K562 (cell line): Measurements from ENCODE around the gene HKDC1. TPM values are rescaled to one million over a fixed set of nuclear protein-coding genes. Genes with fewer than 3 reads are reported as not detected.
"Not testable (repeated sequence)": the region's sequence is repeated elsewhere in the genome, so short reads cannot be mapped to it uniquely, and the experiment has no call there.

Source experiments
- ATAC-seq: fragments of 200-7000 bp; cut with Tn5 transposase; 3 replicates; pipeline ENCODE4 v1.9.1; 2020; ENCODE audit warnings: moderate library complexity
- BruUV-seq: library from RNA; stranded (reverse); fragments of 400-500 nt; replicated peaks from 2 replicates; lab custom pipeline; 2021; lab: Mats Ljungman, UMichigan
- CTCF ChIA-PET: fragments of 300-600 bp; formaldehyde crosslinking; extraction: SDS; loops from one replicate; lab custom pipeline; 2021; ENCODE audit warnings: low intra/inter-chr PET ratio; lab: Yijun Ruan, JAX
- POLR2A ChIA-PET: fragments of 300-600, 350-650 bp; sonication (Branson Sonifier 250); formaldehyde crosslinking; extraction: SDS; loops from one replicate; lab custom pipeline; 2021; ENCODE audit warnings: antibody characterized with exemption, inconsistent platforms; lab: Yijun Ruan, JAX
- DNase-seq, 4 experiments: peaks; one replicate each; pipeline versions ENCODE4 v3.0.0 to v3.0.0-alpha.2; 2011 to 2018; ENCODE audit warnings: low spot score in 3 of 4, mixed read lengths in 3 of 4; ENCODE audit errors: extremely low read depth in 1 of 4
- FAIRE-seq: peaks from 2 replicates; lab custom pipeline; 2011; peaks lifted over from hg19 to GRCh38; lab: Jason Lieb, UNC
- H2AFZ ChIP-seq: 2 replicates; pipeline ENCODE4 v1.6.0; 2011; ENCODE audit warnings: low read depth, low read length, control low read depth, inconsistent platforms
- H3K27ac ChIP-seq: fragments of 200-600 bp; 3 replicates; pipeline ENCODE4 v1.8.0; 2011; ENCODE audit warnings: low read depth, mild to moderate bottlenecking, control low read depth, inconsistent platforms, low read length, moderate library complexity, mixed read lengths; ENCODE audit errors: extremely low read depth
- H3K27me3 ChIP-seq, 2 experiments: fragments of 300-600 bp in 1 of 2; 2 replicates in 1 of 2; 3 replicates in 1 of 2; pipeline versions ENCODE4 v1.6.0 to v1.8.0; 2011; ENCODE audit warnings: inconsistent platforms in 2 of 2, low read length in 2 of 2, mild to moderate bottlenecking in 1 of 2, mixed read lengths in 1 of 2, moderate library complexity in 1 of 2; ENCODE audit not compliant: control insufficient read depth in 2 of 2, insufficient read depth in 2 of 2
- H3K36me3 ChIP-seq: fragments of 300-600 bp; 3 replicates; pipeline ENCODE4 v1.8.0; 2011; ENCODE audit warnings: mild to moderate bottlenecking, low read length, inconsistent platforms; ENCODE audit not compliant: control insufficient read depth, insufficient read depth
- H3K4me1 ChIP-seq, 2 experiments: fragments of 200-600 bp in 1 of 2; replicated peaks in 1 of 2; 2 replicates in 1 of 2; 3 replicates in 1 of 2; pipeline versions ENCODE4 v1.5.1 to v1.8.0; 2011; ENCODE audit warnings: inconsistent platforms in 2 of 2, low read length in 2 of 2, mild to moderate bottlenecking in 1 of 2, mixed read lengths in 1 of 2, moderate library complexity in 1 of 2; ENCODE audit not compliant: control insufficient read depth in 2 of 2, insufficient read depth in 2 of 2
- H3K4me2 ChIP-seq: 2 replicates; pipeline ENCODE4 v1.6.1; 2011; ENCODE audit warnings: low read length, control low read depth, inconsistent platforms, mixed read lengths; ENCODE audit not compliant: insufficient read depth
- H3K4me3 ChIP-seq: fragments of 200-600 bp; sonication (generic), shearing (Covaris generic); 2 replicates; pipeline ENCODE4 v1.5.1; 2016; ENCODE audit warnings: control low read depth, inconsistent platforms
- H3K79me2 ChIP-seq: fragments of 200-600 bp; 3 replicates; pipeline ENCODE4 v1.8.0; 2011; ENCODE audit warnings: low read length, inconsistent platforms; ENCODE audit not compliant: control insufficient read depth, insufficient read depth
- H3K9ac ChIP-seq, 2 experiments: 2 replicates each; pipeline versions ENCODE4 v1.6.0 to v1.6.1; 2011; ENCODE audit warnings: low read depth in 2 of 2, low read length in 2 of 2, control low read depth in 1 of 2, inconsistent platforms in 1 of 2, mild to moderate bottlenecking in 1 of 2, mixed read lengths in 1 of 2; ENCODE audit not compliant: insufficient read depth in 1 of 2
- H3K9me1 ChIP-seq: one replicate; pipeline ENCODE4 v1.6.0; 2011; ENCODE audit warnings: inconsistent platforms, mild to moderate bottlenecking, low read length, moderate library complexity; ENCODE audit not compliant: control insufficient read depth, insufficient read depth
- H3K9me3 ChIP-seq: replicated peaks from 2 replicates; pipeline ENCODE4 v1.5.1; 2011; ENCODE audit warnings: low read depth, low read length, inconsistent platforms; ENCODE audit not compliant: control insufficient read depth, insufficient read depth
- H4K20me1 ChIP-seq: replicated peaks from 2 replicates; pipeline ENCODE4 v1.6.1; 2011; ENCODE audit warnings: low read length, inconsistent platforms, mixed read lengths; ENCODE audit not compliant: control insufficient read depth, insufficient read depth
- EP400 ChIP-seq: fragments of 450-650 bp; IDR thresholded peaks from 2 replicates; pipeline ENCODE4 v1.6.1; 2017; ENCODE audit warnings: antibody characterized with exemption, mild to moderate bottlenecking, moderate library complexity
- ESRRA ChIP-seq: fragments of 450-650 bp; IDR thresholded peaks from 2 replicates; pipeline ENCODE4 v1.6.1; 2014; ENCODE audit warnings: low read depth, mild to moderate bottlenecking, moderate library complexity, borderline replicate concordance
- PATZ1 ChIP-seq: fragments of 250-450 bp; sonication (Bioruptor Pico); IDR thresholded peaks from 2 replicates; pipeline ENCODE4 v1.5.0; 2020; ENCODE audit warnings: mild to moderate bottlenecking, borderline replicate concordance
- SMAD3 ChIP-seq: fragments of 450-650 bp; formaldehyde crosslinking; conservative IDR thresholded peaks from 2 replicates; pipeline ENCODE4 v1.4.0; 2020; ENCODE audit warnings: mild to moderate bottlenecking
- TFAM ChIP-seq: fragments of 250-450 bp; sonication (Bioruptor Pico); conservative IDR thresholded peaks from 2 replicates; pipeline ENCODE4 v1.5.0; 2021; ENCODE audit warnings: mild to moderate bottlenecking, moderate library complexity
- ZNF121 ChIP-seq: sonication (generic); formaldehyde crosslinking; conservative IDR thresholded peaks from 2 replicates; pipeline ENCODE4 v1.8.0; 2022; ENCODE audit warnings: missing genetic modification reagents
- WGBS: fragments of 100-300 bp; shearing (Covaris generic); methylation state at CpG from one replicate; pipeline ENCODE4 v1.1.6; 2016; ENCODE audit warnings: low coverage, mixed read lengths; ENCODE audit not compliant: insufficient coverage; ENCODE audit errors: missing lambda C conversion rate; 5-methylcytosine and 5-hydroxymethylcytosine counted together
- in situ Hi-C: fragments of 300-500 bp; cut with MboI; formaldehyde crosslinking; loops from 4 replicates; pipeline ENCODE4 v1.15.0; 2018; ENCODE audit warnings: inconsistent platforms, mixed read lengths
- intact Hi-C: fragments of 100-400 bp; cut with micrococcal nuclease; formaldehyde crosslinking; loops from 2 replicates; pipeline ENCODE4 v1.14.2; 2022
- polyA plus RNA-seq, 8 experiments: library from polyadenylated mRNA; depleted of rRNA in 4 of 8; stranded (reverse) in 5 of 8; unstranded in 3 of 8; fragments of >200 nt; fragmentation: Nextera tagmentation in 2 of 8; fragmentation: Illumina TruSeq in 1 of 8; extraction: Ambion mirVana in 2 of 8; extraction: Trizol in 1 of 8; gene quantifications; 2 replicates each; pipeline versions ENCODE4 v1.2.1 to v1.2.3, GENCODE V29; 2011 to 2014; ENCODE audit warnings: inconsistent platforms in 1 of 8, missing spikeins in 1 of 8
- total RNA-seq, 7 experiments: library from RNA; depleted of rRNA in 6 of 7; stranded (reverse); fragments of >200 nt in 6 of 7; fragmentation: Illumina TruSeq in 2 of 7; extraction: Trizol in 2 of 7; gene quantifications; 2 replicates each; pipeline versions ENCODE4 v1.2.1 to v1.2.3, GENCODE V29; 2011 to 2021; ENCODE audit warnings: low replicate concordance in 1 of 7
- TF ChIP-seq, protein P1 (sequence below): fragments of 450-650 bp; formaldehyde crosslinking; IDR thresholded peaks from 2 replicates; pipeline ENCODE4 v1.4.0; 2020; ENCODE audit warnings: mild to moderate bottlenecking

HKDC1 gene
- total and polyA plus RNA-seq, 9 of the 15 experiments (the other 6 are each of a cell fraction or from before 2014, with no cell fraction given): 0.04 to 0.22 (median 0.11) TPM; not detected in 5

GRCh38 chr10:69284402-69284801, 64.3 kb downstream of the HKDC1 start:
- H3K9me1 ChIP-seq, H3K4me1 ChIP-seq, H3K4me2 ChIP-seq, H3K27me3 ChIP-seq, DNase-seq, FAIRE-seq, H3K9ac ChIP-seq, H2AFZ ChIP-seq, H3K36me3 ChIP-seq, H3K79me2 ChIP-seq, H3K4me3 ChIP-seq, in situ Hi-C loops, H3K9me3 ChIP-seq, BruUV-seq, H4K20me1 ChIP-seq, intact Hi-C loops, H3K27ac ChIP-seq, CTCF ChIA-PET, ATAC-seq: not testable (repeated sequence)
- WGBS: 48% methylated on average over 6 of the region's 6 CpGs
- POLR2A ChIA-PET: interaction anchor here (0.6 to 0.7 kb wide), 2 partner anchors 337 to 766 kb away, joined by 3 read pairs; no protein-coding TSS in a partner anchor
- TF ChIP-seq ZNF121 (CRISPR knock-in tag): peak; percentile 89
- TF ChIP-seq ESRRA: 0 out of 2 replicates have a peak, but pooled peaks have one; percentile 8

- H3K9me3 ChIP-seq: no peaks in the 10 kb centered on the region
- POLR2A ChIA-PET: interaction anchor here (0.6 to 1.1 kb wide), 6 partner anchors 19 to 277 kb away, joined by 3 to 4 read pairs (median 3); no protein-coding TSS in a partner anchor
- in situ Hi-C loops: no loop called here
Observed at GRCh38 chr10:69285699-69286098, 65.6 kb downstream of the HKDC1 start.

More at GRCh38 chr10:69285699-69286098, 65.6 kb downstream of the HKDC1 start:
- no peak for DNase-seq
- H3K36me3 ChIP-seq: no peaks in the 10 kb centered on the region
- CTCF ChIA-PET: no interaction called here
- peaks cover 0 to 6% of the 10 kb centered on the region in 2 experiments; a peak in 2 of 5 replicates for H3K4me1 ChIP-seq
- BruUV-seq: no TSS peak
- no peak for FAIRE-seq
- 45% methylated on average over 4 of the region's 4 CpGs for whole genome bisulfite sequencing
- no peaks in the 10 kb centered on the region for H4K20me1 ChIP-seq
- H2AFZ ChIP-seq: peak overlapping the region; percentile 22; the same call in 1 of the 2 replicates
- intact Hi-C loops: no loop called here
- no peaks in the 10 kb centered on the region for H3K9me1 ChIP-seq
- no peak overlapping the region for H3K9ac ChIP-seq
- H3K4me3 ChIP-seq: no peak overlapping the region
- TF ChIP-seq, protein P1, sequence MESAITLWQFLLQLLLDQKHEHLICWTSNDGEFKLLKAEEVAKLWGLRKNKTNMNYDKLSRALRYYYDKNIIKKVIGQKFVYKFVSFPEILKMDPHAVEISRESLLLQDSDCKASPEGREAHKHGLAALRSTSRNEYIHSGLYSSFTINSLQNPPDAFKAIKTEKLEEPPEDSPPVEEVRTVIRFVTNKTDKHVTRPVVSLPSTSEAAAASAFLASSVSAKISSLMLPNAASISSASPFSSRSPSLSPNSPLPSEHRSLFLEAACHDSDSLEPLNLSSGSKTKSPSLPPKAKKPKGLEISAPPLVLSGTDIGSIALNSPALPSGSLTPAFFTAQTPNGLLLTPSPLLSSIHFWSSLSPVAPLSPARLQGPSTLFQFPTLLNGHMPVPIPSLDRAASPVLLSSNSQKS (CRISPR knock-in tag): no peak
- TF ChIP-seq SMAD3 (no peak), TFAM (CRISPR knock-in tag) (no peak), PATZ1 (no peak), ESRRA (peak; percentile 58), EP400 (no peak)
- H3K27me3 ChIP-seq: no peaks in the 10 kb centered on the region; a peak in 1 of 5 replicates
- H3K4me2 ChIP-seq: no peak overlapping the region
- no peak; the same call in 2 of the 3 replicates for ATAC-seq
- H3K79me2 ChIP-seq: no peaks in the 10 kb centered on the region
- no peak overlapping the region for H3K27ac ChIP-seq
